A673 (cell line): ENCODE data around the gene BTBD7. TPM values are rescaled to one million over a fixed set of nuclear protein-coding genes. Genes with fewer than 3 reads are reported as not detected.

Source experiments
- BruUV-seq: library from RNA; stranded (reverse); fragments of 400-500 nt; replicated peaks from 2 replicates; lab custom pipeline; 2021; lab: Mats Ljungman, UMichigan
- CTCF ChIA-PET: fragments of 300-600 bp; sonication (Branson Sonifier 250); formaldehyde crosslinking; loops from one replicate; lab custom pipeline; 2022; ENCODE audit warnings: antibody characterized with exemption; lab: Charles Lee
- POLR2A ChIA-PET: fragments of 300-600 bp; sonication (Branson Sonifier 250); formaldehyde crosslinking; loops from one replicate; lab custom pipeline; 2022; ENCODE audit warnings: antibody characterized with exemption; ENCODE audit not compliant: low non-redundant PET; lab: Charles Lee
- DNase-seq: peaks from one replicate; pipeline ENCODE4 v3.0.0-alpha.2; 2015; ENCODE audit warnings: low spot score
- H3K27ac ChIP-seq: fragments of 200-600 bp; sonication (generic); 2 replicates; pipeline ENCODE4 v1.5.1; 2016; ENCODE audit warnings: mixed run types, low read depth, mild to moderate bottlenecking, mixed read lengths, antibody characterized with exemption, low read length; ENCODE audit not compliant: poor library complexity, severe bottlenecking
- H3K27me3 ChIP-seq: fragments of 200-600 bp; sonication (generic); replicated peaks from 2 replicates; pipeline ENCODE4 v1.6.1; 2017; ENCODE audit warnings: mixed run types, low read depth, mild to moderate bottlenecking, mixed read lengths, antibody characterized with exemption, low read length; ENCODE audit not compliant: insufficient read depth, poor library complexity
- H3K36me3 ChIP-seq: fragments of 200-600 bp; sonication (generic); 2 replicates; pipeline ENCODE4 v1.6.1; 2016; ENCODE audit warnings: mixed run types, mild to moderate bottlenecking, mixed read lengths, antibody characterized with exemption, low read length; ENCODE audit not compliant: insufficient read depth, poor library complexity, severe bottlenecking
- H3K4me1 ChIP-seq: fragments of 200-600 bp; sonication (generic); 2 replicates; pipeline ENCODE4 v1.6.1; 2017; ENCODE audit warnings: mixed run types, mild to moderate bottlenecking, mixed read lengths, antibody characterized with exemption, low read length; ENCODE audit not compliant: insufficient read depth, poor library complexity, severe bottlenecking
- H3K4me3 ChIP-seq: fragments of 200-600 bp; sonication (generic); 2 replicates; pipeline ENCODE4 v1.5.1; 2016; ENCODE audit warnings: low read depth, mixed run types, mild to moderate bottlenecking, mixed read lengths, low read length; ENCODE audit not compliant: poor library complexity, severe bottlenecking
- H3K9me3 ChIP-seq: fragments of 200-600 bp; sonication (generic); 2 replicates; pipeline ENCODE4 v1.6.1; 2016; ENCODE audit warnings: mixed run types, low read depth, mild to moderate bottlenecking, mixed read lengths, antibody characterized with exemption, low read length; ENCODE audit not compliant: poor library complexity, severe bottlenecking
- CTCF ChIP-seq: fragments of 300-800, 200-600 bp; sonication (generic); conservative IDR thresholded peaks from 2 replicates; pipeline ENCODE4 v1.5.1; 2017; ENCODE audit warnings: low read depth, mild to moderate bottlenecking, antibody characterized with exemption, low read length, moderate library complexity, mixed read lengths
- EZH2 ChIP-seq: fragments of 200-600 bp; sonication (generic); IDR thresholded peaks from 2 replicates; pipeline ENCODE4 v1.6.1; 2017; ENCODE audit warnings: borderline replicate concordance, low read depth, mild to moderate bottlenecking, mixed read lengths, antibody characterized with exemption, low read length; ENCODE audit not compliant: poor library complexity, severe bottlenecking
- intact Hi-C: fragments of 100-400 bp; cut with micrococcal nuclease; formaldehyde crosslinking; loops from one replicate; pipeline ENCODE4 v1.10.0; 2022; ENCODE audit not compliant: unreplicated experiment
- total RNA-seq: library from RNA; stranded (reverse); gene quantifications from 2 replicates; pipeline ENCODE4 v1.2.3, GENCODE V29; 2021

Gene BTBD7
- total RNA-seq, 1 experiment from 2014 or later, result 60.9 TPM

- no peak for TF ChIP-seq EZH2
- no peak for TF ChIP-seq CTCF
- intact Hi-C loops, result no loop called here
- H3K9me3 ChIP-seq, result no peaks in the 10 kb centered on the region
- no peaks in the 10 kb centered on the region for H3K36me3 ChIP-seq
- H3K27me3 ChIP-seq, result no peaks in the 10 kb centered on the region
- no TSS peak for BruUV-seq
- DNase-seq, result peak; percentile 51
- no peak overlapping the region for H3K4me3 ChIP-seq
- no peak overlapping the region for H3K27ac ChIP-seq
- CTCF ChIA-PET, result no interaction called here
- POLR2A ChIA-PET, result no interaction called here
- H3K4me1 ChIP-seq, result peaks cover 26% of the 10 kb centered on the region
Observed at GRCh38 chr14:93295541-93296220, 37.2 kb downstream of the BTBD7 start.

GRCh38 chr14:93286212-93286890 is 46.5 kb downstream of the BTBD7 start:
- ChIA-PET CTCF (no interaction called here), POLR2A (no interaction called here)
- Histone ChIP-seq H3K9me3 (no peaks in the 10 kb centered on the region), H3K4me3 (no peak overlapping the region), H3K4me1 (no peaks in the 10 kb centered on the region), H3K27me3 (no peaks in the 10 kb centered on the region), H3K27ac (no peak overlapping the region), H3K36me3 (no peaks in the 10 kb centered on the region)
- TF ChIP-seq CTCF (no peak), EZH2 (no peak)
- DNase-seq, result no peak
- intact Hi-C loops, result no loop called here
- no TSS peak for BruUV-seq

- Histone ChIP-seq H3K9me3 (no peaks in the 10 kb centered on the region), H3K36me3 (no peaks in the 10 kb centered on the region), H3K4me3 (no peak overlapping the region), H3K27me3 (no peaks in the 10 kb centered on the region), H3K4me1 (no peaks in the 10 kb centered on the region), H3K27ac (no peak overlapping the region)
- CTCF ChIA-PET, result no interaction called here
- TF ChIP-seq EZH2 (no peak), CTCF (no peak)
- intact Hi-C loops, result no loop called here
- no TSS peak for BruUV-seq
- POLR2A ChIA-PET, result no interaction called here
- DNase-seq, result no peak
Observed at GRCh38 chr14:93285044-93285443, 47.8 kb downstream of the BTBD7 start.
